ENCODE measurements around the gene TPPP2. TPM values are rescaled to one million over a fixed set of nuclear protein-coding genes. Genes with fewer than 3 reads are reported as not detected.

TPPP2 gene
- total RNA-seq, 1 donor from 2014 or later, result not detected

- DNase-seq (ENCODE audit: low read depth), result no peak
Measured at GRCh38 chr14:21017528-21018245, 12.3 kb upstream of the TPPP2 start.

- DNase-seq (ENCODE audit: low read depth), result no peak
Measured at GRCh38 chr14:21018286-21018685, 11.7 kb upstream of the TPPP2 start.

- no peak for DNase-seq (ENCODE audit: low read depth)
Measured at GRCh38 chr14:21018781-21019180, 11.2 kb upstream of the TPPP2 start.

GRCh38 chr14:21019366-21019765 lies 10.7 kb upstream of the TPPP2 start:
- DNase-seq (ENCODE audit: low read depth), result no peak

GRCh38 chr14:21020977-21021545 lies 9.0 kb upstream of the TPPP2 start:
- DNase-seq (ENCODE audit: low read depth), result peak; percentile 13

GRCh38 chr14:21022686-21023085 lies 7.3 kb upstream of the TPPP2 start:
- no peak for DNase-seq (ENCODE audit: low read depth)

GRCh38 chr14:21023174-21023573 lies 6.8 kb upstream of the TPPP2 start:
- no peak for DNase-seq (ENCODE audit: low read depth)

GRCh38 chr14:21023817-21024584 lies 6.0 kb upstream of the TPPP2 start:
- no peak for DNase-seq (ENCODE audit: low read depth)

- no peak for DNase-seq (ENCODE audit: low read depth)
Measured at GRCh38 chr14:21024585-21025370, 5.2 kb upstream of the TPPP2 start, which contains the start of gene NDRG2. Gene NDRG2 (minus strand): TSS chr14:21025061. CDS start chr14:21023315, 1,746 bp downstream.

GRCh38 chr14:21025371-21026273 lies 4.4 kb upstream of the TPPP2 start:
- no peak for DNase-seq (ENCODE audit: low read depth)

- no peak for DNase-seq (ENCODE audit: low read depth)
Measured at GRCh38 chr14:21026274-21026987, 3.6 kb upstream of the TPPP2 start.

GRCh38 chr14:21026988-21027315 lies 3.1 kb upstream of the TPPP2 start:
- DNase-seq (ENCODE audit: low read depth), result no peak

- DNase-seq (ENCODE audit: low read depth), result no peak
Measured at GRCh38 chr14:21030531-21030930, 514 bp downstream of the TPPP2 start.

GRCh38 chr14:21032326-21033132 lies 2.5 kb downstream of the TPPP2 start:
- no peak for DNase-seq (ENCODE audit: low read depth)

- DNase-seq (ENCODE audit: low read depth), result no peak
Measured at GRCh38 chr14:21033133-21033698, 3.2 kb downstream of the TPPP2 start.

- DNase-seq (ENCODE audit: low read depth), result no peak
Measured at GRCh38 chr14:21034707-21035106, 4.7 kb downstream of the TPPP2 start, which contains the start of gene RNASE13. Gene RNASE13 (minus strand): TSS chr14:21034807. CDS start chr14:21034288, 519 bp downstream.

- DNase-seq (ENCODE audit: low read depth), result no peak
Measured at GRCh38 chr14:21036751-21037150, 6.7 kb downstream of the TPPP2 start.

GRCh38 chr14:21037156-21037555 lies 7.1 kb downstream of the TPPP2 start:
- no peak for DNase-seq (ENCODE audit: low read depth)
